Neural cell (in vitro differentiated cells): Measurements from ENCODE around the gene ARHGAP10. TPM values are rescaled to one million over a fixed set of nuclear protein-coding genes. Genes with fewer than 3 reads are reported as not detected.

Source experiments
- H2AFZ ChIP-seq: fragments of 200-600, 300-800 bp; sonication (generic), shearing (Covaris generic); 2 replicates; pipeline ENCODE4 v1.6.0; 2014; ENCODE audit warnings: low read depth, mild to moderate bottlenecking, antibody characterized with exemption, low read length, moderate library complexity
- H3F3A ChIP-seq: fragments of 200-600 bp; shearing (Covaris generic); 2 replicates; pipeline ENCODE4 v1.6.1; 2016; ENCODE audit warnings: mild to moderate bottlenecking, moderate library complexity, mixed read lengths, antibody characterized with exemption, low read length; ENCODE audit not compliant: insufficient read depth, poor library complexity, severe bottlenecking
- H3K27ac ChIP-seq: fragments of 200-600, 300-800 bp; sonication (generic), shearing (Covaris generic); 2 replicates; pipeline ENCODE4 v1.5.1; 2014; ENCODE audit warnings: mild to moderate bottlenecking, low read length, moderate library complexity
- H3K27me3 ChIP-seq: fragments of 300-800, 200-600 bp; sonication (generic), shearing (Covaris generic); 2 replicates; pipeline ENCODE4 v1.6.0; 2014; ENCODE audit warnings: mild to moderate bottlenecking, low read depth, low read length, moderate library complexity; ENCODE audit not compliant: insufficient read depth
- H3K36me3 ChIP-seq: fragments of 300-800, 200-600 bp; sonication (generic), shearing (Covaris generic); 2 replicates; pipeline ENCODE4 v1.5.1; 2014; ENCODE audit warnings: mild to moderate bottlenecking, antibody characterized with exemption, low read length, moderate library complexity; ENCODE audit not compliant: insufficient read depth
- H3K4me2 ChIP-seq: fragments of 300-800, 200-600 bp; sonication (generic), shearing (Covaris generic); 2 replicates; pipeline ENCODE4 v1.6.0; 2014; ENCODE audit warnings: mild to moderate bottlenecking, low read length
- H3K4me3 ChIP-seq: fragments of 300-800, 200-600 bp; sonication (generic), shearing (Covaris generic); 2 replicates; pipeline ENCODE4 v1.5.1; 2014; ENCODE audit warnings: mild to moderate bottlenecking, low read length, moderate library complexity
- H3K79me2 ChIP-seq: fragments of 200-600 bp; shearing (Covaris generic); replicated peaks from 2 replicates; pipeline ENCODE4 v1.6.0; 2014; ENCODE audit warnings: mild to moderate bottlenecking, low read length, moderate library complexity; ENCODE audit not compliant: insufficient read depth
- H3K9ac ChIP-seq: fragments of 300-800, 200-600 bp; sonication (generic), shearing (Covaris generic); 2 replicates; pipeline ENCODE4 v1.6.1; 2016; ENCODE audit warnings: mild to moderate bottlenecking, low read length, mixed read lengths
- H3K9me2 ChIP-seq: fragments of 200-600 bp; shearing (Covaris generic); 2 replicates; pipeline ENCODE4 v1.6.1; 2016; ENCODE audit warnings: mild to moderate bottlenecking, low read length, mixed read lengths; ENCODE audit not compliant: insufficient read depth
- H3K9me3 ChIP-seq: fragments of 200-600, 300-800 bp; sonication (generic), shearing (Covaris generic); 2 replicates; pipeline ENCODE4 v1.6.1; 2016; ENCODE audit warnings: mild to moderate bottlenecking, mixed run types, low read length, moderate library complexity, mixed read lengths
- H4K20me1 ChIP-seq: fragments of 200-600 bp; shearing (Covaris generic); 2 replicates; pipeline ENCODE4 v1.6.1; 2016; ENCODE audit warnings: mild to moderate bottlenecking, mixed run types; ENCODE audit not compliant: insufficient read depth
- CTCF ChIP-seq: fragments of 450-650 bp; IDR thresholded peaks from 2 replicates; pipeline ENCODE4 v1.5.1; 2014; ENCODE audit warnings: antibody characterized with exemption, mild to moderate bottlenecking, moderate library complexity; ENCODE audit not compliant: poor library complexity, severe bottlenecking
- EP300 ChIP-seq: fragments of 450-650 bp; conservative IDR thresholded peaks from 2 replicates; pipeline ENCODE4 v1.6.1; 2014; ENCODE audit warnings: antibody characterized with exemption, mild to moderate bottlenecking, moderate library complexity; ENCODE audit not compliant: poor library complexity, severe bottlenecking
- EZH2 ChIP-seq: fragments of 200-600, 300-800 bp; shearing (Covaris generic), sonication (generic); IDR thresholded peaks from 2 replicates; pipeline ENCODE4 v1.6.1; 2014; ENCODE audit warnings: antibody characterized with exemption, low read length, borderline replicate concordance, mild to moderate bottlenecking; ENCODE audit not compliant: insufficient read depth, poor library complexity, severe bottlenecking
- MXI1 ChIP-seq: fragments of 450-650 bp; conservative IDR thresholded peaks from 2 replicates; pipeline ENCODE4 v1.6.1; 2014; ENCODE audit warnings: antibody characterized with exemption, mild to moderate bottlenecking; ENCODE audit not compliant: poor library complexity, severe bottlenecking
- POLR2AphosphoS5 ChIP-seq: IDR thresholded peaks from 2 replicates; pipeline ENCODE4 v1.6.1; 2012
- RAD21 ChIP-seq: fragments of 450-650 bp; conservative IDR thresholded peaks from 2 replicates; pipeline ENCODE4 v1.6.1; 2014; ENCODE audit warnings: antibody characterized with exemption, mild to moderate bottlenecking, moderate library complexity
- REST ChIP-seq: IDR thresholded peaks from 2 replicates; pipeline ENCODE4 v1.6.1; 2012; ENCODE audit warnings: borderline replicate concordance
- SMC3 ChIP-seq: fragments of 450-650 bp; conservative IDR thresholded peaks from 2 replicates; pipeline ENCODE4 v1.6.1; 2014; ENCODE audit warnings: antibody characterized with exemption, mild to moderate bottlenecking, moderate library complexity; ENCODE audit not compliant: poor library complexity
- TAF1 ChIP-seq: IDR thresholded peaks from 2 replicates; pipeline ENCODE4 v1.6.1; 2012; ENCODE audit warnings: low read depth
- polyA plus RNA-seq: library from polyadenylated mRNA; depleted of rRNA; stranded (reverse); fragments of >200 nt; gene quantifications from 2 replicates; pipeline ENCODE4 v1.2.3, GENCODE V29; 2014

The ARHGAP10 gene
- polyA plus RNA-seq, 1 donor from 2014 or later = 1.2 TPM

GRCh38 chr4:147736458-147736857 lies 4.6 kb downstream of the ARHGAP10 start:
- Histone ChIP-seq H4K20me1 (no peaks in the 10 kb centered on the region), H3K9me2 (no peaks in the 10 kb centered on the region), H2AFZ (no peak overlapping the region), H3K9ac (no peak overlapping the region), H3K36me3 (no peaks in the 10 kb centered on the region), H3K27me3 (peaks cover 46% of the 10 kb centered on the region), H3K79me2 (no peaks in the 10 kb centered on the region), H3K4me2 (no peak overlapping the region), H3K27ac (no peak overlapping the region), H3K4me3 (no peak overlapping the region), H3K9me3 (no peaks in the 10 kb centered on the region), H3F3A (no peaks in the 10 kb centered on the region)
- TF ChIP-seq TAF1 = no peak
- TF ChIP-seq RAD21 = no peak
- TF ChIP-seq MXI1 = no peak
- TF ChIP-seq CTCF = no peak
- TF ChIP-seq REST = no peak
- TF ChIP-seq SMC3 = no peak
- no peak for TF ChIP-seq EZH2
- TF ChIP-seq EP300 = no peak
- TF ChIP-seq POLR2AphosphoS5 = no peak

GRCh38 chr4:147737623-147738022 lies 5.7 kb downstream of the ARHGAP10 start:
- no peaks in the 10 kb centered on the region for H3K79me2 ChIP-seq

More at GRCh38 chr4:147737623-147738022, 5.7 kb downstream of the ARHGAP10 start:
- H2AFZ ChIP-seq = no peak overlapping the region
- H3K36me3 ChIP-seq = no peaks in the 10 kb centered on the region
- no peak overlapping the region for H3K9ac ChIP-seq
- no peaks in the 10 kb centered on the region for H3F3A ChIP-seq
- H4K20me1 ChIP-seq = no peaks in the 10 kb centered on the region
- peaks cover 36% of the 10 kb centered on the region for H3K27me3 ChIP-seq
- no peaks in the 10 kb centered on the region for H3K9me2 ChIP-seq
- no peaks in the 10 kb centered on the region for H3K9me3 ChIP-seq
- H3K4me3 ChIP-seq = no peak overlapping the region
- no peak overlapping the region for H3K4me2 ChIP-seq
- H3K27ac ChIP-seq = no peak overlapping the region
- no peak for TF ChIP-seq TAF1
- no peak for TF ChIP-seq SMC3
- TF ChIP-seq EZH2 = no peak
- no peak for TF ChIP-seq CTCF
- no peak for TF ChIP-seq MXI1
- no peak for TF ChIP-seq REST
- TF ChIP-seq POLR2AphosphoS5 = no peak
- no peak for TF ChIP-seq EP300
- TF ChIP-seq RAD21 = no peak
